Ramos (cell line): Measurements from ENCODE around the gene SERPINB2.
"Not testable (repeated sequence)": the region's sequence is repeated elsewhere in the genome, so short reads cannot be mapped to it uniquely, and the experiment has no call there.

Source experiments
- in situ Hi-C: fragments of 300-500 bp; cut with MboI; formaldehyde crosslinking; loops from one replicate; pipeline ENCODE4 v1.14.3; 2022; ENCODE audit warnings: low sequenced_read_pairs; ENCODE audit not compliant: unreplicated experiment

Gene SERPINB2

GRCh38 chr18:63929369-63929768 lies 41.9 kb downstream of the SERPINB2 start:
- in situ Hi-C loops: not testable (repeated sequence)

DNA sequence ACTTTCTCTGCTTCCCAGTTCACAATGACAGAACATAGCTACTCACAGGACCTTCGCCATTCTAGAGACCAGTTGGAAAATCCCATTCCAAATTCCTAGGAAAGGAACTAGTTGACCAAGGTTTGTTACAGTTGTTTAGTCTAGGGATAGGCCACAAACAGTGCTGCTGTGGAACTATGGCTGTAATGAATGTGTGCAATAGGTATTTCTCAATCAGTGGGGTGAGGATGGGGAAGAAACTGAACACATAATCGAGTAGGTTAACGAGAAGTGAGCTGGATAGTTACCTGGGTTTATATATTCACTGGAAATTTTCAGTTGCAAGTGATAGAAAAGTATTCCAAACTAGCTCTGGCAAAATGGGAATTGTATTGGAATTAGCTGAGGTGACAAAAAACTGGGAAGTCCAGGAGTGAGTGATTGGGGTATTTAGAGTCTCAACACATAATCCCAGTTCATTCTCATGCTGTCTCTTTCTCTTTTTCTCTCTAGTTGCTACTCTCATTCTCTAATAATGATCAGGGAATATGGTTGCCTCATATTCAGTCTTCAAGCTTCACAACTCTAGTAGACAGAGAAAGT lies 43.4 kb downstream of the SERPINB2 start:
- in situ Hi-C loops: no loop called here

DNA sequence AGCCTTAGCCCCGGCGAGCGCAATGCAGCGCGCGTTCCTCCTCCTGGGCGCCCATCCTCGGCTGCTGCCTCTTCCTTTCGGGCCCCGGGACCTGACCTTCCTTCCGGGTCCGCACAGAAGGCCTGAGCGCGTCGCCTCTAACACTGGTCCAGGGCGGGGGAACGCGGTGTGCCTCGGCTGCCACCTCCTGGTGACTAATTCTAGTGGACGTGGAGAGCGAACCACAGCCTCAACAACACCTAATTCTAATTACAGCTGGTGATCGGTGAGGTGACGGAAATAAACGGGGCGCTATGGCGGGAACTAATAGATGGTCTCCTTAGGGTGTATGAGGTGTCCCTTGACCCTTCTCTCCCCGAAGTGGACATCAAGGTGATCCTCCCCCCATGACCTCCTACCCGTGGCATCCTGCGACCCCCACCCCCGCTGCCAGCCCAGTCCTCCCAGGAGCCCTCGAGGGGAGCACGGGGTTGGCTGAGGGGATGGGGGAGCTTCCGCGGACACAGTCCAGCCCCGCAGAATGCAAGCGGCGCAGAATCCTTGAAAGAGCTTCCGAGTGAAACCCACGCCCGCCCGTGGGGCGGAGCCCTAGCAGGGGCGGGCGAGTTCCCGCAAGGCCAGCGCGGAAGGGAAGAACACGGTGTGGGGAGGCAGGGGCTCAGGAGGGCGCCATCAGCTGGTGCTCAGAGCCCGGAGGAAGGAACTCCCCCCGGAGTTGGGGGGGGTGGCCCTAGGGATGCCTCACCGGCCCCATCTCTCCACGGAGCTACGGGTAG lies 48.8 kb downstream of the SERPINB2 start:
- in situ Hi-C loops: no loop called here

GRCh38 chr18:63936932-63937393 lies 49.5 kb downstream of the SERPINB2 start:
- in situ Hi-C loops: no loop called here

- in situ Hi-C loops: no loop called here
Observed at GRCh38 chr18:63940008-63940407, 52.5 kb downstream of the SERPINB2 start.

- in situ Hi-C loops: not testable (repeated sequence)
Observed at GRCh38 chr18:63940543-63941050, 53.1 kb downstream of the SERPINB2 start.

- in situ Hi-C loops: no loop called here
Observed at GRCh38 chr18:63947051-63947790, 59.7 kb downstream of the SERPINB2 start.

GRCh38 chr18:63949068-63949737 lies 61.7 kb downstream of the SERPINB2 start, which contains the start of gene HMSD:
Gene HMSD, plus strand, starts transcription at chr18:63949301. Its CDS starts 4,155 bp downstream, at chr18:63953456.
- in situ Hi-C loops: no loop called here

- in situ Hi-C loops: no loop called here
Observed at GRCh38 chr18:63951302-63951705, 63.8 kb downstream of the SERPINB2 start.
